Gastroesophageal sphincter (tissue), 3 donors: ENCODE measurements around the gene FA2H.

ENCODE experiments used
- POLR2A ChIP-seq, 2 donors: fragments of 450-650 bp; IDR thresholded peaks; one replicate each; pipeline ENCODE4 v1.6.1; 2017; ENCODE audit warnings: antibody characterized with exemption in 2 of 2, mild to moderate bottlenecking in 2 of 2, moderate library complexity in 1 of 2
- TF ChIP-seq, protein P1 (sequence below), 4 experiments: fragments of 200-600 bp in 2 of 4; fragments of 450-650 bp in 2 of 4; sonication (generic) in 1 of 4; IDR thresholded peaks; one replicate each; pipeline ENCODE4 v1.5.1; 2017 to 2019; ENCODE audit warnings: antibody characterized with exemption in 4 of 4, mild to moderate bottlenecking in 2 of 4, moderate library complexity in 2 of 4

DNA sequence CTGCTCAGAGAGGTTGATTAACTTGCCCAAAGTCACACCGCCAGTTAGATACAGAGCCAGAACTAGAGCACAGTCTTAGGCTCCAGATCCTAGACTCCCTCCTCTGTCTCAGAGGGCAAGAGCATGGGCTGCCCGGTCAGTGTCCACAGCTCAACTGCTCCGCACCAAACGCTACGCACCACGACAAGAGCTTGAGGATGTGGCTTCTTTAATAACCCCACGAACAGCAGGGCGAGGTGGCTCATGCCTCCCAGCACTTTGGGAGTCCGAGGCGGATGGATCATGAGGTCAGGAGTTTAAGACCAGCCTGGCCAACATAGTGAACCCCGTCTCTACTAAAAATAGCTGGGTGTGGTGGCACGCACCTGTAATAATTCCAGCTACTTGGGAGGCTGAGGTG lies 21.4 kb downstream of the FA2H start:
- TF ChIP-seq, protein P1, sequence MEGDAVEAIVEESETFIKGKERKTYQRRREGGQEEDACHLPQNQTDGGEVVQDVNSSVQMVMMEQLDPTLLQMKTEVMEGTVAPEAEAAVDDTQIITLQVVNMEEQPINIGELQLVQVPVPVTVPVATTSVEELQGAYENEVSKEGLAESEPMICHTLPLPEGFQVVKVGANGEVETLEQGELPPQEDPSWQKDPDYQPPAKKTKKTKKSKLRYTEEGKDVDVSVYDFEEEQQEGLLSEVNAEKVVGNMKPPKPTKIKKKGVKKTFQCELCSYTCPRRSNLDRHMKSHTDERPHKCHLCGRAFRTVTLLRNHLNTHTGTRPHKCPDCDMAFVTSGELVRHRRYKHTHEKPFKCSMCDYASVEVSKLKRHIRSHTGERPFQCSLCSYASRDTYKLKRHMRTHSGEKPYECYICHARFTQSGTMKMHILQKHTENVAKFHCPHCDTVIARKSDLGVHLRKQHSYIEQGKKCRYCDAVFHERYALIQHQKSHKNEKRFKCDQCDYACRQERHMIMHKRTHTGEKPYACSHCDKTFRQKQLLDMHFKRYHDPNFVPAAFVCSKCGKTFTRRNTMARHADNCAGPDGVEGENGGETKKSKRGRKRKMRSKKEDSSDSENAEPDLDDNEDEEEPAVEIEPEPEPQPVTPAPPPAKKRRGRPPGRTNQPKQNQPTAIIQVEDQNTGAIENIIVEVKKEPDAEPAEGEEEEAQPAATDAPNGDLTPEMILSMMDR (IDR thresholded peaks at IDR 0.05) = no peak
- TF ChIP-seq POLR2A (IDR thresholded peaks at IDR 0.05) = no peak
